Mesothelial cell of epicardium (in vitro differentiated cells): ENCODE results near the gene BMPR2. TPM values are rescaled to one million over a fixed set of nuclear protein-coding genes. Genes with fewer than 3 reads are reported as not detected.
"Not testable (repeated sequence)": the region's sequence is repeated elsewhere in the genome, so short reads cannot be mapped to it uniquely, and the experiment has no call there.

Source experiments
- DNase-seq, 2 experiments: peaks; one replicate each; pipeline ENCODE4 v3.0.0; 2021; ENCODE audit warnings: low spot score in 2 of 2; ENCODE audit not compliant: unreplicated experiment in 2 of 2
- H3K27ac Mint-ChIP-seq: 2 replicates; pipeline ENCODE4 v1.8.0; 2021; ENCODE audit warnings: mixed read lengths
- H3K27me3 Mint-ChIP-seq: 2 replicates; pipeline ENCODE4 v1.8.0; 2021; ENCODE audit warnings: low read depth, mixed read lengths
- H3K36me3 Mint-ChIP-seq: 2 replicates; pipeline ENCODE4 v1.8.0; 2021; ENCODE audit warnings: mixed read lengths
- H3K4me1 Mint-ChIP-seq: 2 replicates; pipeline ENCODE4 v1.8.0; 2021; ENCODE audit warnings: mixed read lengths
- H3K4me3 Mint-ChIP-seq: 2 replicates; pipeline ENCODE4 v1.8.0; 2021; ENCODE audit warnings: mild to moderate bottlenecking, moderate library complexity, mixed read lengths
- H3K9me3 Mint-ChIP-seq: 2 replicates; pipeline ENCODE4 v1.8.0; 2021; ENCODE audit warnings: mixed read lengths
- CTCF ChIP-seq: fragments of 200-600 bp; sonication (generic); IDR thresholded peaks from one replicate; pipeline ENCODE4 v1.5.0; 2021; ENCODE audit warnings: antibody characterized with exemption; ENCODE audit not compliant: unreplicated experiment
- total RNA-seq: library from RNA; stranded (reverse); gene quantifications from 3 replicates; pipeline ENCODE4 v1.2.1, GENCODE V29; 2021

BMPR2 gene
- total RNA-seq, 1 donor from 2014 or later, result 81.4 TPM

- peaks cover 6% of the 10 kb centered on the region for H3K9me3 Mint-ChIP-seq
- no peak overlapping the region for H3K4me3 Mint-ChIP-seq
- no peak overlapping the region for H3K27ac Mint-ChIP-seq
- peaks cover 17% of the 10 kb centered on the region for H3K4me1 Mint-ChIP-seq
- no peak for TF ChIP-seq CTCF
- H3K27me3 Mint-ChIP-seq, result no peaks in the 10 kb centered on the region
- no peak for DNase-seq
- peaks cover 18% of the 10 kb centered on the region for H3K36me3 Mint-ChIP-seq
Measured at GRCh38 chr2:202426751-202427150, 50.6 kb downstream of the BMPR2 start.

- no peak for DNase-seq
- no peak for TF ChIP-seq CTCF
- H3K9me3 Mint-ChIP-seq, result peaks cover 6% of the 10 kb centered on the region
- no peak overlapping the region for H3K4me3 Mint-ChIP-seq
- peaks cover 16% of the 10 kb centered on the region for H3K36me3 Mint-ChIP-seq
- no peaks in the 10 kb centered on the region for H3K27me3 Mint-ChIP-seq
- H3K4me1 Mint-ChIP-seq, result peaks cover 18% of the 10 kb centered on the region
- peak overlapping the region; percentile 95 for H3K27ac Mint-ChIP-seq
Measured at GRCh38 chr2:202429164-202429980, 53.2 kb downstream of the BMPR2 start.

- Mint-ChIP-seq H3K27me3 (no peaks in the 10 kb centered on the region), H3K9me3 (no peaks in the 10 kb centered on the region), H3K27ac (no peak overlapping the region)
Measured at GRCh38 chr2:202432776-202433175, 56.6 kb downstream of the BMPR2 start.

GRCh38 chr2:202434472-202434871 is 58.3 kb downstream of the BMPR2 start:
- no peaks in the 10 kb centered on the region for H3K36me3 Mint-ChIP-seq
- H3K4me1 Mint-ChIP-seq, result peaks cover 5% of the 10 kb centered on the region
- H3K9me3 Mint-ChIP-seq, result no peaks in the 10 kb centered on the region
- no peak overlapping the region for H3K27ac Mint-ChIP-seq
- H3K4me3 Mint-ChIP-seq, result no peak overlapping the region
- H3K27me3 Mint-ChIP-seq, result no peaks in the 10 kb centered on the region
- TF ChIP-seq CTCF, result no peak
- no peak for DNase-seq

More at GRCh38 chr2:202432776-202433175, 56.6 kb downstream of the BMPR2 start:
- TF ChIP-seq CTCF, result no peak
- Mint-ChIP-seq H3K4me3 (no peak overlapping the region), H3K4me1 (peaks cover 21% of the 10 kb centered on the region), H3K36me3 (peaks cover 2% of the 10 kb centered on the region)
- DNase-seq, result no peak

DNA sequence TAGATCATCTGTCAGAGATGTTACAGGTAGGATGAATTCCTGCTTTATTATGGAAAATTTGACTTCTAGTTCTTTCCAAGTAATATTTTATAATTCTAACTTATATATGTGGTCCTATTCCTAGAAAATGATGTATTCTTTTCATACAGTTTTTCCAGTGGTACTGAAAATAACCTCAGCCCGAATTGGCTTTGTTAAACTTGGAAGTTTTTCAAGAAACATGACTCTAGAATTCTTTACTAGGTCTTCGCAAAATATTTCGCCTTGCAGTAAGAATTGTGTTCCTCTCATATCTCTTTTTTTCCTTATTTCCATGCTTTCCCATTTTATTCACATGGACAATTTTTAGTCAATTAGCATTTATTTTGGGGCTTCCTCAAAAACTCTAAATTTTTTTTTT is 60.5 kb downstream of the BMPR2 start:
- Mint-ChIP-seq H3K4me3 (no peak overlapping the region), H3K36me3 (no peaks in the 10 kb centered on the region), H3K27ac (no peak overlapping the region), H3K4me1 (peaks cover 4% of the 10 kb centered on the region), H3K27me3 (no peaks in the 10 kb centered on the region), H3K9me3 (no peaks in the 10 kb centered on the region)
- no peak for DNase-seq
- TF ChIP-seq CTCF, result no peak

DNA sequence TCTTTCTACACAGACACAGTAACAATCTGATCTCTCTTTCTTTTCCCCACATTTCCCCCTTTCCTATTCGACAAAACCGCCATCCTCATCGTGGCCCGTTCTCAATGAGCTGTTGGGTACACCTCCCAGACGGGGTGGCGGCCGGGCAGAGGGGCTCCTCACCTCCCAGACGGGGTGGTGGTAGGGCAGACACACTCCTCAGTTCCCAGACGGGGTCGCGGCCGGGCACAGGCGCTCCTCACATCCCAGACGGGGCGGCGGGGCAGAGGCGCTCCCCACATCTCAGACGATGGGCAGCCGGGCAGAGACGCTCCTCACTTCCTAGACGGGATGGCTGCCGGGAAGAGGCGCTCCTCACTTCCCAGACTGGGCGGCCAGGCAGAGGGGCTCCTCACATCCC is 64.0 kb downstream of the BMPR2 start:
- not testable (repeated sequence) for H3K4me3 Mint-ChIP-seq, H3K36me3 Mint-ChIP-seq, DNase-seq, H3K27ac Mint-ChIP-seq, H3K9me3 Mint-ChIP-seq, H3K4me1 Mint-ChIP-seq, H3K27me3 Mint-ChIP-seq
